Adrenal gland (tissue), 12 donors: ENCODE measurements around the gene FBXO8. TPM values are rescaled to one million over a fixed set of nuclear protein-coding genes. Genes with fewer than 3 reads are reported as not detected.
A peak's percentile ranks its signal among the peaks of the same experiment; 100 is the strongest.
"Not testable (repeated sequence)": the region's sequence is repeated elsewhere in the genome, so short reads cannot be mapped to it uniquely, and the experiment has no call there.

Experiments
- DNase-seq, 7 donors: peaks; one replicate each; pipeline ENCODE4 v3.0.0-alpha.2; 2019 to 2020
- H3K27ac ChIP-seq, 5 donors: fragments of 200-600 bp; sonication (generic) in 4 of 5; 1 replicate in 3 of 5; 2 replicates in 2 of 5; pipeline versions ENCODE4 v1.5.1 to v1.8.0; 2016 to 2020; ENCODE audit warnings: mild to moderate bottlenecking in 1 of 5
- H3K27me3 ChIP-seq: fragments of 200-600 bp; 2 replicates; pipeline ENCODE4 v1.8.0; 2021
- H3K36me3 ChIP-seq, 2 donors: fragments of 200-600 bp; replicated peaks in 1 of 2; 1 replicate in 1 of 2; 2 replicates in 1 of 2; pipeline versions ENCODE4 v1.5.1 to v1.8.0; 2018 to 2022
- H3K4me1 ChIP-seq, 2 donors: fragments of 200-600 bp; replicated peaks in 1 of 2; 1 replicate in 1 of 2; 2 replicates in 1 of 2; pipeline versions ENCODE4 v1.5.1 to v1.8.0; 2018 to 2021
- H3K4me3 ChIP-seq, 4 donors: fragments of 200-600 bp; sonication (generic) in 3 of 4; one replicate each; pipeline ENCODE4 v1.5.1; 2016 to 2018
- H3K9me3 ChIP-seq, 3 donors: fragments of 200-600 bp; sonication (generic) in 1 of 3; replicated peaks in 1 of 3; 1 replicate in 2 of 3; 2 replicates in 1 of 3; pipeline versions ENCODE4 v1.5.1 to v1.8.0; 2016 to 2021
- CTCF ChIP-seq, 6 experiments: fragments of 450-650 bp in 4 of 6; fragments of 200-600 bp in 2 of 6; sonication (generic) in 1 of 6; IDR thresholded peaks; 1 replicate in 5 of 6; 2 replicates in 1 of 6; pipeline versions ENCODE4 v1.5.1 to v1.8.0; 2016 to 2021; ENCODE audit warnings: antibody characterized with exemption in 6 of 6, mild to moderate bottlenecking in 2 of 6, moderate library complexity in 1 of 6
- POLR2A ChIP-seq, 2 donors: fragments of 450-650 bp; IDR thresholded peaks; one replicate each; pipeline ENCODE4 v1.6.1; 2017; ENCODE audit warnings: antibody characterized with exemption in 2 of 2, mild to moderate bottlenecking in 2 of 2, moderate library complexity in 1 of 2
- WGBS, 4 donors: extraction: QIAGEN DNeasy Blood & Tissue Kit in 2 of 4; methylation state at CpG; one replicate each; pipeline versions ENCODE4 v1.1.5 to v1.1.7; 2013 to 2017; 5-methylcytosine and 5-hydroxymethylcytosine counted together
- intact Hi-C, 2 donors: fragments of 100-400 bp; cut with DNase I; formaldehyde crosslinking; loops; one replicate each; pipeline versions ENCODE4 v1.14.1 to v1.15.0; 2022 to 2023
- polyA plus RNA-seq, 3 donors: library from polyadenylated mRNA; stranded (reverse); fragments of 200-250 nt in 2 of 3; fragments of 350-450 nt in 1 of 3; fragmentation: Illumina TruSeq in 1 of 3; extraction: RNeasy Lipid Tissue Mini Kit (QIAGEN cat#74804) in 1 of 3; gene quantifications; one replicate each; pipeline ENCODE4 v1.2.3, GENCODE V29; 2013 to 2014
- total RNA-seq, 9 donors: library from RNA; depleted of rRNA in 4 of 9; stranded (reverse); fragments of >200 nt in 4 of 9; fragments of 120-200 nt in 1 of 9; fragmentation: NEBNext Ultra II Directional in 1 of 9; extraction: Animal tissue kit (Norgen Biotek cat#: 25700) in 1 of 9; gene quantifications; one replicate each; pipeline versions ENCODE4 v1.1.0 to v1.2.4, GENCODE V29; 2013 to 2023
- donor health status: healthy with polysubstance abuse.
- donor health status: Bipolar disorder and iron deficiency.
- donor health status: DM: yes; HTN: yes; CAD: no.
- donor health status: DM: no; HTN: no; CAD: no.
- donor health status: DM: no; HTN: no; CAD: no.
- donor health status: DM: yes; HTN: yes; CAD: no.

The FBXO8 gene
- total and polyA plus RNA-seq, 12 donors: 17.9 to 60.9 (median 37.5) TPM

- Histone ChIP-seq H3K27me3 (no peaks in the 10 kb centered on the region), H3K4me3 (no peak overlapping the region), H3K4me1 (no peaks in the 10 kb centered on the region), H3K36me3 (no peaks in the 10 kb centered on the region), H3K9me3 (no peaks in the 10 kb centered on the region), H3K27ac (no peak overlapping the region)
- 83 to 94% (median 92%) methylated on average over 1 of the region's 1 CpG for WGBS, 4 donors
- TF ChIP-seq POLR2A (IDR thresholded peaks at IDR 0.05): no peak
- TF ChIP-seq CTCF (IDR thresholded peaks at IDR 0.05): no peak
- DNase-seq: no peak
- intact Hi-C loops: no loop called here
Measured at GRCh38 chr4:174304664-174305063, 21.2 kb upstream of the FBXO8 start.

GRCh38 chr4:174303687-174304086 is 20.2 kb upstream of the FBXO8 start:
- DNase-seq: no peak
- WGBS, 4 donors: 80 to 100% (median 96%) methylated on average over 1 of the region's 1 CpG
- H3K36me3 ChIP-seq: no peaks in the 10 kb centered on the region
- intact Hi-C loops: no loop called here
- no peaks in the 10 kb centered on the region for H3K9me3 ChIP-seq
- no peaks in the 10 kb centered on the region for H3K27me3 ChIP-seq
- no peak overlapping the region for H3K27ac ChIP-seq
- TF ChIP-seq CTCF (IDR thresholded peaks at IDR 0.05) (no peak), POLR2A (IDR thresholded peaks at IDR 0.05) (no peak)
- H3K4me3 ChIP-seq: no peak overlapping the region
- H3K4me1 ChIP-seq: no peaks in the 10 kb centered on the region

- H3K4me1 ChIP-seq: not testable (repeated sequence)
Measured at GRCh38 chr4:174295142-174295541, 11.7 kb upstream of the FBXO8 start.

GRCh38 chr4:174294641-174295040 is 11.2 kb upstream of the FBXO8 start:
- H3K4me1 ChIP-seq, H3K4me3 ChIP-seq, H3K27me3 ChIP-seq, H3K27ac ChIP-seq, DNase-seq, intact Hi-C loops, H3K36me3 ChIP-seq: not testable (repeated sequence)
- WGBS, 4 donors: 91 to 97% methylated on average over 15 to 30 of the region's 30 CpGs; no CpG with 5 or more reads in 2 of the 4 donors
- peaks cover 0 to 10% (median 10%) of the 10 kb centered on the region in 3 donors for H3K9me3 ChIP-seq

More at GRCh38 chr4:174295142-174295541, 11.7 kb upstream of the FBXO8 start:
- H3K36me3 ChIP-seq, H3K4me3 ChIP-seq, DNase-seq, H3K27me3 ChIP-seq, intact Hi-C loops, H3K27ac ChIP-seq: not testable (repeated sequence)
- 97 to 100% (median 98%) methylated on average over 1 to 25 of the region's 27 CpGs; no CpG with 5 or more reads in 1 of the 4 donors for WGBS, 4 donors
- H3K9me3 ChIP-seq: peaks cover 0 to 10% (median 10%) of the 10 kb centered on the region in 3 donors

- TF ChIP-seq POLR2A (IDR thresholded peaks at IDR 0.05) (no peak), CTCF (IDR thresholded peaks at IDR 0.05) (no peak)
- intact Hi-C loops: no loop called here
- no peak for DNase-seq
- Histone ChIP-seq H3K4me1 (no peaks in the 10 kb centered on the region), H3K27me3 (no peaks in the 10 kb centered on the region), H3K36me3 (no peaks in the 10 kb centered on the region), H3K27ac (no peak overlapping the region), H3K4me3 (peak overlapping the region in 1 of 4 donors; percentile 7), H3K9me3 (peaks cover 0 to 10% (median 10%) of the 10 kb centered on the region in 3 donors)
- WGBS, 4 donors: 94 to 100% (median 96%) methylated on average over 2 of the region's 2 CpGs
Measured at GRCh38 chr4:174292473-174292872, 9.0 kb upstream of the FBXO8 start.
